ENCODE results near the gene MAP2K5.

- TF ChIP-seq, protein P1, sequence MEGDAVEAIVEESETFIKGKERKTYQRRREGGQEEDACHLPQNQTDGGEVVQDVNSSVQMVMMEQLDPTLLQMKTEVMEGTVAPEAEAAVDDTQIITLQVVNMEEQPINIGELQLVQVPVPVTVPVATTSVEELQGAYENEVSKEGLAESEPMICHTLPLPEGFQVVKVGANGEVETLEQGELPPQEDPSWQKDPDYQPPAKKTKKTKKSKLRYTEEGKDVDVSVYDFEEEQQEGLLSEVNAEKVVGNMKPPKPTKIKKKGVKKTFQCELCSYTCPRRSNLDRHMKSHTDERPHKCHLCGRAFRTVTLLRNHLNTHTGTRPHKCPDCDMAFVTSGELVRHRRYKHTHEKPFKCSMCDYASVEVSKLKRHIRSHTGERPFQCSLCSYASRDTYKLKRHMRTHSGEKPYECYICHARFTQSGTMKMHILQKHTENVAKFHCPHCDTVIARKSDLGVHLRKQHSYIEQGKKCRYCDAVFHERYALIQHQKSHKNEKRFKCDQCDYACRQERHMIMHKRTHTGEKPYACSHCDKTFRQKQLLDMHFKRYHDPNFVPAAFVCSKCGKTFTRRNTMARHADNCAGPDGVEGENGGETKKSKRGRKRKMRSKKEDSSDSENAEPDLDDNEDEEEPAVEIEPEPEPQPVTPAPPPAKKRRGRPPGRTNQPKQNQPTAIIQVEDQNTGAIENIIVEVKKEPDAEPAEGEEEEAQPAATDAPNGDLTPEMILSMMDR (IDR thresholded peaks at IDR 0.05): no peak
- no peak for TF ChIP-seq POLR2A (IDR thresholded peaks at IDR 0.05)
Measured at GRCh38 chr15:67824197-67824968, 281.9 kb downstream of the MAP2K5 start.
